ENCODE data around the gene MINDY4B.

Gene MINDY4B

DNA sequence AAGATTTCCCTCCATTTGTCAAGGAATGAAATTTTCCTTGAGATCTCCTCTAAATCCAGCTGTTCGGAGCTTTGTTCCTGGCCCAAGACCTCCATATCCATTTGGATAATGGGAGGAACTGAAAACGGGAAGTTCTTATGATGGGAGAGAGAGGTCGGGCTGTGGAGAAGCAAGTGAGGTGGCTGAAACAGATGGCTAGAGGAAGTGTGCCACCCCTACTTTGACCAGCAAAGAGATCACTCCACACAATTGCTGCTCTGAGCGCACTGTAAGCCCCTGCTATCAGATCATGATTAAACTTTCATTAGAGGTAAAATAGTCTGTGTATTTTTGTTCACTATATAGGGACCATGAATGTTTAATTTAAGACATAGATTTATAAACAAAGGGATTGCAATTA is at the start of gene MINDY4B:
Gene MINDY4B (minus strand): TSS at position 101 of the 400 bp plus-strand sequence. CDS start 0 bp downstream, at position 101.
- DNase-seq, result no peak

DNA sequence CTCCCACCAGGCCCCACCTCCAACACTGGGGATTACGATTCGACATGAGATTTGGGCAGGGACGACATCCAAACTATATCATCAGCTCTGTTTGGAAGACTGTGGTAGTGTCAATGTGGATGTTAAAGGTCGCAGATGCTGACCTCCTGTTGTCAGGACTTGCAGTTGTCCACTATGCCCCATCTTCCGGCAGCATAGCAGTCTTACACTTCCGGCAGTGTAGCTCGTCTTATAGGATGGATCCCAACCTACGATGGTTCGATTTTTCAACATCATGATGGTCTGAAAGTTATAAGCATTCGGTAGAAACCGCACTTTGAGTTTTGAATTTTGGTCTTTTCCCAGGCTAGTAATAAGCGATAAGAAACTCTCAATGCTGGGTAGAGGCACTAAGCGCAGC is 46.7 kb upstream of the MINDY4B start:
- DNase-seq, result no peak

DNA sequence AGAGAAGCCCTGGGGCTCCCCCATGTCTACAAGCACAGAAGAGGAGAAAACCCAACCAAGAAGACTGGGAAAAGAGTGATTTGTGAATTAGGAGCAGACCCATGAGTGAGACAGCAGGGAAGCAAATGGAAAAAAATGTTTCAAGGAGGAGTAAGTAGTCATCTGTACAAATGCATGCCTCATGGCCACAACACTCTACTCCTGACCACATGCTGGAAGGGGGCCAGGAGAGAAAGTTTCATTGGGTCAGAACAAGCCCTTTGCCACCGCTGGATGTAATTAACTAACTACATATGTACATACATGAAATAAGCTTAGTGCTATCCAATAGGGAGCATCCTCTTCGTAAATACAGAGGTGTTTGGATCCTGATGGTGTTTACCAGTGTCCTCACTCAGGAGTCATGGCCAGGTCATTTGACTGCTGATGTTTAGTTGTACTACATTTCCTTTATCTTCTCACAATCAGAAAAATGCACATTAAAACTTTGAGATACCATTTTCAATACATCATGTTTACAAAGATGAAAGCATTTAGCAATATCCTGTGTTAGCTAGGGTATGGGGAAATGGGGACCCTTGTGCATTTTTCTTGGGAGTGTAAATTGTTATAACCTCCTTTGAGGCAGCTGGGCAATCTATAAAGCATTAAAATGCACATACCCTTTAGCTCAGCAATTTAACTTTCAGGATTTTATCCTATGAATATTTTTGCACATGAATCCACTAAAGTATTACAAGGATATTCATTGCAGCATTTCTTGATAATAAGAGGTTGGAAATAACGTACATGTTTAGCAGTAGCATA is 40.2 kb upstream of the MINDY4B start:
- no peak for DNase-seq

DNA sequence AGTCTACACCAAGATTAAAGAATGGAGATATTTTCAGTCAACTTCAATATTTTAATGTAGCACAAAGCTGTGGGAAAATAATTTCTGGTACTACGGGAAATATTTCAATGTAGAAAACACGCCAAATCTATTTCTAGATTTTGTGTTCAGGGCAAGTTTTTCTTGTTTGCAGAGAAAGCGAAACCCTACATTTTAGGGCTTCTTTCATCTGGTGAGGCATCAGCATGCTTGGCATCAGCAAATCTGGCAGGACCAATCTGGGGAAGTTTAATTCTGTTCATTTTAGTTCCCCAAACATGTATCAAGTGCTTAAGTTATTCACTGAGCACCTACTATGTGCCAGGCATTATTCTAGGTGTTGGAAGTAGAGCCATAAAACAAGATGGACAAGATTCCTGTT is 37.0 kb upstream of the MINDY4B start:
- DNase-seq, result no peak

DNA sequence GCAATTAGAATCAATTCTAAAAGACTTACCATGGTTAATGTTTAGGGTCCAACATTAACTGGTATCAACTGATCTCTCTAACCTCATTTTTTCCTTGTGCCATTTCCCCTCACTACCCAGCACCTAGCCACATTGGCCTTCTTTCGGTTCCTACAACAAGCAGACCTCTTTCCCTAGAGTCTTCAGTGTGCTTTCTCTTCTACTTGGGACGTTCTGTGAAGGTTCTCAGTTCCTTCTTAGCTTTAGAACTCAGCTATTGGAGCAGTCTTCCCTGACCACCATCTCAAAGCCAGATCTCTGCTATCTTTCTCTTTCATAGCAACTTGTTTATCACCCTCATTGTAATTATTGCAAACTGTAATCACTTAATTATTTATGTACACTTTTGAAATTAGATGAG is 31.5 kb upstream of the MINDY4B start:
- no peak for DNase-seq

DNA sequence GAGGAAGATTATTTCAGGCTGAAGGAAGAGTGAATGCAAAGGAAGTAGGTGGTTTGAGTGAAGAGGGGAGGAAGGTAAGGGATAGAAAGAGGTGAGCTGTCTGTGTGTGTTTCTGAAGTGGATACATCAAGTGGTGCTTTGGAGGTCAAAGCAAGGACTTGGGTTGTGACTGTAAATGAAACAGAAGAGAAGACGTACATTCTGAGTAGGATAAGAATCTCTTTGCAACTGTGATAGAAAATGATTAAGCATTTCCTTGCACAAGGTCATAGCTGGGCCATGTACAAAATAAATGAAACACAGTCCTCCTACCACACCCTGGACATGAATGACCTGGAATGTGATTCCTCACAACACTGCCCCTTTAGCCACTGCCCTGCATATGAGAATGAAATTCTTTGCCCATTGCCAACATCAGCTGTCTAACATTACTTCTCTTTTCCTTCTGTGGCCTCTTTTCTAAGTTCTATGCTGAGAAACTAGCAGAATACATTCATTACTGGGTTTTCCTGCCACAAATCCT is 28.3 kb upstream of the MINDY4B start:
- no peak for DNase-seq

DNA sequence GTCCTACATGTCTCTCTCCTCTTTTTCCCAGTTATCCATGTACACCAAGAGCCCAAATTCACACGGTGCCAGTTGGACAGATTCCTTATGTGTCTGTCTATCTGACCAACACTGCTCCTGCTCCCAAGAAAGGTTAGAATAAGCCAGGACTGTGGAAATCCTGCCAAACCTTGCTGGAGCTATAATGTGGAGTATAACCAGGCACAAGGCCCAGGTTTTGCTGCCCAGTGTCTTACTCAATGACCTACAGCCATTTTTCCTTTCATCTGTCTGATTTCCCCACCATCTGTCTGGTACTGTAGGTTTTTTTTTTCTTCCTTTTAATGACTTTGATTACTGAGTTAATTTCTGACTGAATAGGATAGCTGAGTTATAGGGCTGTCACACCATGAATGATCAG is 26.5 kb upstream of the MINDY4B start:
- DNase-seq, result no peak

DNA sequence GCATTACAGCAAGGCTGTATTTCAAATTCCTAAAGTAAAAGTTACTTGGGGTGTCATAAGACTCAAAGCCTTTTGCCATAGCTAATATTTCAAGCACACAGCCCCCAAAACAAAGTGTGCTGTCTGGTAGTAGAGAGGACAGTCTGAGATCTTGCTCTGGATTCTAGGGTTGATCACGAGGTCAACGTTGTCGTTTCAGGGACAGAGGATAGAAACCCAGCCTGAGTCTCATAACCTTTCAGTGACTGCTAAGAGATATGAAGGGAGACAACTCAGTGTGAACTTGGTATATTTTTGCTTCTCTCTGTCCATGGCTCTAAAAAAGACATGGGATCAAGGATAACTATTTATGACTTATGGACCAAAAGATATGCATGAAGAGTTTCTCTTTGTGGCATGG is 25.6 kb upstream of the MINDY4B start:
- DNase-seq, result no peak

DNA sequence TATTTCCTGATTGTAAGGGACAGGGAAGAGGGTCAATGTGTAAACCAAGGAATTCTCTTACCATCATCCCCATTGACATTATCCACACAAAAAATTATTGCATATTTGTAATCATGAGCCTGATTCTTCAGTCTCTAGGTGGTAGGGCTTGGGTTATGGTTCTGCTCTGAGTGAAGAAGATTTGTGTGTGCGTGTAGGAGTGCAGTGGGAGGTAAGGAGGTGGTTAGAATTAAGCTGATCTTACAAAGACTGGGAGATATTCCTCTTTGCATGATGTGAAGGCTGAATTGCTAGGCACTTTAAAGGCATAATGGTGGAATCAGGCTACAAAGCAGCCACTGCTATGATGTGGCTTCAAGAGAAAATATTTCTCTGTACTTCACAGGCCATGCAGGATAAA is 23.0 kb upstream of the MINDY4B start:
- DNase-seq, result no peak

DNA sequence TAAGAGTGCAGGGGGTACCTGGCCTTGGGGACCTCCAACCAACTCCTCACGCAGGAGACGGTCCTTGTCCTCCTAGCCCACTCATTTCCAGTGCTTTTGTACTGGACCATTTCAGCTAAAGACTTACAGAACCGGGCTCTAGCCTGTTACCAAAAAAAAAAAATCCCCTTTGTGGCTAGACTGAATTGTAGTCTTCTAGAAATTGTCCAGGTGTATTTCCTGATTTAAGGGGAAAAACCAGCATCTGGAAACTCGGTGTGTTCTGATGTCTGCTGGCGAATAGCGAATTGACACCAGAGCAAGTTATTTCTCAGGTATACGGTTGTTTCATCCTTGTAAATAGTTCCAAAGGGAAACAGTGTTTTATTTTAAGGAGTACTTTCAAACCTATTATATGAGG is 21.1 kb upstream of the MINDY4B start:
- DNase-seq, result no peak

DNA sequence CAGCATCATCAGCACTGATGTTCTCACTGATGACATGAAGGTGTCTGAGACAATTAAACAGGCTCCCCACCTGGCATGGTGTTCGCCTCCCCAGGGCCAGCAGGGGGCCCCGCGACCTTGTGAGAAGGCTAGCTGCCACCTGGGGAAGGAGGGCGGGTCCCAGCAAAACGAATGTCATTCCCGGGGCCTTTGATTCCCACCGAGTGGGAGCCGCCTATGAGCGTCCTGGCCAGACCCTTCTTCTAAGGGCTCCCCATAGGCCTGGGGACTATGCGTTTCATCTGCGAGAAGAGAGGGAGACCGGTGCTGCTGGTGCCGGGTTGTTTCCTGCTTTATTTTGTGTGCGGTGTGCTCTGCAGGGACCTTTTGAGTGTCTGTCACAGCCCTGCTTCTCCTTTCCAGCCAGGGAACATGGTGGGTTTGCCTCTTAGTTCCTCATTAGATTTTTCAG is 20.5 kb upstream of the MINDY4B start:
- DNase-seq, result peak; percentile 59

DNA sequence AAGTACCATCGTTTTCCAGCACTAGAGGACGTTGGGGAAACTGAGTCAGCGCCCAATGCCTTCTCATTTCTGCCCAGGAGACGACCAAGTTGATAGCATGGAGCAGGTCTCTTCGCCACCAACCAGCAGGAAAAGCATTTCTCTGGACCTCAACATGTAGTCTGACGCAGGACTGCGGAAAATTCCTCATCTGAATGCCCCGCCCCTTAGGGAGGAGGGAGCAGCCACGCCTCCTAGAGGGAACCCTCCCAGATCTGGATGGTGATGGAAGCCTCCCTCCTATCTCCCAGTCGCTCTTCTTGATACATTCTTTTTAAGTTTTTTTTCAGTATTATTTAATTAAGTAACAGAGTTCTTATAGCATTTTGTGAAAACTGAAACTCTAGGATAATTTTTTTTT is 17.4 kb upstream of the MINDY4B start:
- DNase-seq, result no peak

DNA sequence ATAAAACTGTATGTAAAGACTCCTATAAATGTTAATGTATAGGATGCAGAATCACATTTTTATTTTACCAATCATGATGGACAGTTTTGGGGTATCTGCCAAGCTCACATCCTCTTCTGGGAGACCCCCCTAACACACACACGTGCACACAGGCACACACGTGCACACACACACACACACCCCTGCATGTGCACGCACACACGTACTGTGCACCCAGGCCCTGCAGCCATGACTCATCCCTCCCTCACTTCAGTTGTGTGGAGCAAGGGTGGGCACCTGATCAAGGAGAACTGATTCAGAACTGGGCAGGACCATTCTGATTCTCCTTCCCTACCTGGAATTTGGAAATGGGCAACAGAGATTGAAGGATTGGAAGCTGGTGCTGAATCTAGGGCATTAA is 16.0 kb upstream of the MINDY4B start:
- DNase-seq, result no peak

DNA sequence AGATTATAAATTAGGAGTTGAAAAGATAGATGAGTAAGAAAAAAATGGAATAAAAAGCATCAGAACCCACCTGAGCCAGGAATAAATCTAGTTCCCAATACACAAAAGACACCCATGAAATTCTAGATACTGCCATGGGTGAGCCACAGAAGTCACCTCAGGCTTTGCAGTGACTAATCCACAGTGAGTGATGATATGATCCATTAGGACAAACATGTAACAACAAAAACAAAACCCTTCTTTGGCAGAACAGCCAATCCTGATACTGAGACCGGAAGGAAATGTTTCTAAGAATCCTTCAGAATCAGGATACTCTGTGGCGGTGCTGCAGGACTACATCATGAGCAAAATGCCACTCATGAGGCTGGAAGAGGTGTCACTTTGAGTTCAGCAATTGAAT is 15.0 kb upstream of the MINDY4B start:
- DNase-seq, result no peak

DNA sequence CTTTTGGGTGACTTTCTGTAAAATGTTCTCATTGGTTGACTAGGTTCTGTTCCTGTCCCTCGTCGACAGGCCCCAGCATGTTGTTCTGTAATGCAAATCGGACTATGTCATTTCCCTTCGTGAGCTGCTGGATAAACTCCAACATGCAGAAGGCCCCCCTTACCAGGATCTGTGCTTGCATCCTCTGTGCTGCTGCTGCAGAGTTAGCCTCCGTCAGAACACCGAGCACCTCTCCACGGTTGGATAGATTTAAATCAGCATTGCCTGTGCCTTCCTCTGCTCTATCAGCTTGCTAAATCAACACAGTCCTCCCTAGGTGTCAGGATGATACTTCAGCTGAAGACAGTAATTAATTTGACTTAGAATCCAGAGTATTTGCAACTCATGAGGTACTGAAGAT is 12.7 kb upstream of the MINDY4B start:
- DNase-seq, result peak; percentile 36

DNA sequence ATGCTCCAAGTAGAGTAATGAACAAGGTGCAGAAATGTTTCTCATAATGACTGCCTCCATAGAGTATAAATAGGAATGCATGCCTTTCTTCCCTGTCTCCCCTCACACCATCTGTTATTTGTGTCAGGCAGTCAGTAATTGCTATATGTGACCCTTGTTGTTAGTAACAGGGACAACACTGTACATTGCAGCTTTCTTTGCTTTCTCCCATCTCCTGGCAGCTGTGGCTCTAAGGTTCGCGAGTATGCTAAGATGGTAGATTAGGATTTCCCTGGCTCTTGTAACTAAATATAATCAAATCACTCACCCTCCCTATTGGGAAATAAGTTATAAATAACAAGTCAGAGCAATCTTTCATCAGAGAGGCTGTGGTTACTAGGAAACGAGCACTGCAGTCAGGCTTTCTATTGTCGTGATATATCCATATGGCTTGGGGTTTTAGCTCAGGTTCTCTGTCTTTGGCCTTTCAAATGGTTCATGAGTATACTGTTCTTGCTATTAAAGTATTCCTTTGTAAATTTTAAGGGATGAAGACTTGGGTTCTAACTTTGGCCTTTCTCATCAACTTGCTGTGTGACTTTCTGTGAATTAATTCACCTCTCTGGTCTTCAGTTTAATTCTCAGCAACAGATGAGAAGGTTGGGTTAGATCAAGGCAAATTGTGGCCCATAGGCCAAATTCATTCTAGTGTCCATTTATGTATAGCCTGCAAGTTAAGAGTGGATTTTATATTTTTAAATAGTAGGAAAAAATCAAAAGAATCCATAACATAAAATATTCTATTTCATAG is 8.1 kb upstream of the MINDY4B start:
- DNase-seq, result no peak

DNA sequence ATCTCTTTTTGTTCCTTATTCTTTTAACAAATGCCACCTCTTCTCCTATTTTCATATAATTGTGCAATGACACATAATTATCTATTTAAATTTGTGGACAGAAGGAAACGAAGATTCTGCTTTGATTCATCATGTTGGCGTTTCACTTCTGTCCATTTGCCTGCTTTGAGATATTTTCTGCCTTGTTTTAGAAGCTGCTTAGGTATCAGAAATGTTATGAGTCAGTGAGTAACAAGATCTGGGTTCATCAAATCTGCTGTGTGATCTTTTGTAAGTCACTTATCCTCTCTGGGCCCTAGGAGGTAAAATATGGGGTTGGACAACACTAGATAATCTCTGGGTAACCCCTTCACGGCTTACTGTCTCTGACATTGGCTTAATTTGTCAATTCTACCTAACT is 7.3 kb upstream of the MINDY4B start:
- DNase-seq, result no peak

DNA sequence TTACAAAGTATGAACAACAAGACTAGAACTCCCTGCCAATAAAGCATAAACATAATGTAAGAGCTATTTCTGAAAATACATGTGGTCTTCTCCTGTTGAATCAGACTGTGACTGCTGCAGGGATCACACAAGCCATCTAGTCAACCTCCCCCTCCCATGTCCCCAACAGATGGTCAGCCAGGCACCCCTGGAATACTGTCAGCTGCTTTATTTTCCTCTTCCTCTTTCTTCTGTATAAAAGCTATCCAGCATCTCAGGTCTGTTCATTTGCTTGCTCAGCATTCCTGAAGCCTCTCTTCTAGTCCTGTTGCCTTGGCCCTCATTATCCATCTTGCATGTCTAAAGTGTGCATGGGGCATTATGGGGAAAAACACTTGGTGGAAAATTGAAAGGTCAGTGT is 6.5 kb upstream of the MINDY4B start:
- DNase-seq, result no peak

DNA sequence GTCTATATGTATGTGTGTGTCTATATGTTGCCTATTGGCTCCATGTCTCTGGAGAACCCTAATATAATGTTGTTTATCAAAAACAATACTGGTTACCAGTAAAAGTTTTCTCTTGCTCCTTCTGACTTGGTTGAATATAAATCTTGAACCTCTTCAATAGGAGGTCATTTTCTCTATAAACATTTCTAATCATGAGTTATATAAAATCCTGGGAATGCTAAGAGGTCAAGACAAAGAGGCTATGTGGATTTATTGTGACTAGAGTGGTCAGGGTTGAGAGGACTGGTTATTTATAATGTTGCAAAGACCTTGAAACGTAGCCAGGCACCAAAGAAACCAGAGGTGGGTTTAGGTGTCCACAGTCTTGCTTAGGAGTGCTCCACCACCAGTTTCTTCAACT is 1.2 kb upstream of the MINDY4B start:
- DNase-seq, result no peak

DNA sequence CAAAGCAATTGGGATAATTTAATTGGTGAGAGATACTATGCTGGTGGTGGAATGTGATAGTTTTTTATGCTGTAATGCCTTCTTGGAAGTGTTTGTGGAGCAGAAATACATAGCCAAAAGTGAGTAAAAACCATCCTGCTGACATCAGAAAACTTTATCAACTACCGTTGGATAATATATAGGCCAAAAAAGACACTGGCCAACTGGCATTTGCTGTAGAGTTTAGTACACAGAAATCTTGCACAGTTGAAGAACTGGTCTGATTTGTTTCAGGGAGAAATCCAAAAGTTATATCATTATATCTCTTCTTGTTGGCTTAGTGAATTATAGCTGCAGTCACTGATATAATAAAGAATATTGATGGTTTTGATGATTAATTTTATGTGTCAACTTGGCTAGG is 507 bp upstream of the MINDY4B start:
- DNase-seq, result no peak

DNA sequence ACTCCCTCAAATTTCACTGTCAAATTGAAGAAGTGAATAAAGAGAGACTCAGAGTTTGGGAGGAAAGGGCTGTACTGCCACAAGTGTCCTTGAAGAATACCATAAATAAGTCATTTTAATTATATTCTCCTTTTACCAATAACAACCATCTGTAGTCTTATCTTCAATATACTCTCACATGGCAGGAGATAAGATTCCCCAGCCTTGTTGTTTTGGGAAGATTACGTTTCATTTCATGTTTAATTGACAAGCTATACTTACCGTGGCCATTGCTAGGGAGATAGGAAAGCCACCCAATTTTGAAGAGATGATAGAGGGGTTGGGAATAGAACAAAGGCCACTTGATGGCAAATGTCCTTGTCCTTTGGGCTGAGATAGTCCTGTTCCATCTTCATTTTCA is 2.3 kb downstream of the MINDY4B start:
- no peak for DNase-seq

DNA sequence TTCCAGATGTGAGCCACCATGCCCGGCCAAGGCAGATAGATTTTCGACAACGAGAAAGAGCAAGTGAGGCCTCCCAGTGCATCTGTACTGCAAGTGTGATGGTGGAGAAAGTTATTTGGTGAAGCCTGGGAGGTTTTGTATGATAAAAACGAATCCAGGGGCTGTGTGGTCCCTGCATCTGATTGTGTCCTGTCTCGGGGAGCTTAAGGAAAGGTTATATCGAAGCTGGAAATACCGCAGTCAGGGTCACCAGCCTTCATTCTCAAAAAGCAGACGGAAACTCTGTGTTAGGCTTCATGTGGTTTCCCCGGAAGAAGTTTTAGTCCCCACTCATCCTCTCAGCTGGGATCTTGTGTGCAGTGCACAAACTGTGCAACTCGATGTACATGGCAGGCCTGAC is 3.4 kb downstream of the MINDY4B start:
- DNase-seq, result no peak

DNA sequence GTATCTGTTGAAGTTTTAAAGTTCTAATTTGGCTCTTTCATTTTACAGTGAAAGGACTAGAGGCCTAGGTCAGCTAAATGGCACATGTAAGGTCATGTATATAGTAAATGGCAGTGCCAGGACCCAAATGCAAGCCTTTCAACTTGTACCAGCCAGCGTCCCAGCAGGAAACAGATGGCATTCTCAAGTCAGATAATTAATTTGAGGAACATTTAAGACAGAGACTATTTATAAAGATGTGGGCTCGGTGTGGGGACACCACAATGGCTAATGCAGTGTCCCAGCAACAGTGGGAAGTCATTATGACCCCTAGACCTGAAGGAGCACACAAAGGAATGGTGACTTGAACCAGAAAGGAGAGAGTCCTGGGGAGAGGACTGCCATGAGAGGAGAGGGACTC is 6.1 kb downstream of the MINDY4B start:
- no peak for DNase-seq

DNA sequence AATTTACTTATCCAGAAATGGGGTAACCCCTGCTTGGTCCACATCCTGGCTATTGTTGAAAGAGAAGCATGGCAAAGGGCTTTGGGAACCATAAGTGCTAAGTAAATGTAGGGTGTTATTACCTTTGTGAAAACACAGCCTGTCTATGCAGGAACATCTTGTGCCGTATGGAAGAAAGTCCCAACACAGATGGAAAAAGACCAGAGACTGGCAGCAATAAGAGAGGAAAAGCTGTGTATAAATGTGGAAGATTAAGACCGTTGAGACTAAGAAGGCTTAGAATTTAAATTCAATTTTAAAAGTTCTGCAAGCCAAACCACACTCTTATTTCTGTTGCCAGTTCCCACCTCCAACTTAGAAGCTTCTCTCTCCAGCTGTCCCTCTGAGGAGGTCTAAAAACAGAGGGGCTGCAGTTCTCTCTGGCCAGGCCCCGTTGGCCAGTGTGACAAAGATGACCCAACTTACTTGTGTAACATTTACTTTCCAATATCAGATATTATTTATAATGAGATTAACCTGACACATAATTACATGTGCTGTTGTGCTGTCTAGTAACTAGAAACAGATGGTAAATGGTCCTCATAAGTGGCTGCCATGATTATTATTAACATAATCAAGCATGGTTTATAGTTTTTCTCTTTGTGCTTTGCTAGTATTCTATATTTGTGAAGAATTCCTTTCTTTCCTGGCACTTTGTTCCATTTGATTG is 7.0 kb downstream of the MINDY4B start:
- no peak for DNase-seq
